Measurements from ENCODE around the gene PGAP3.

The PGAP3 gene

DNA sequence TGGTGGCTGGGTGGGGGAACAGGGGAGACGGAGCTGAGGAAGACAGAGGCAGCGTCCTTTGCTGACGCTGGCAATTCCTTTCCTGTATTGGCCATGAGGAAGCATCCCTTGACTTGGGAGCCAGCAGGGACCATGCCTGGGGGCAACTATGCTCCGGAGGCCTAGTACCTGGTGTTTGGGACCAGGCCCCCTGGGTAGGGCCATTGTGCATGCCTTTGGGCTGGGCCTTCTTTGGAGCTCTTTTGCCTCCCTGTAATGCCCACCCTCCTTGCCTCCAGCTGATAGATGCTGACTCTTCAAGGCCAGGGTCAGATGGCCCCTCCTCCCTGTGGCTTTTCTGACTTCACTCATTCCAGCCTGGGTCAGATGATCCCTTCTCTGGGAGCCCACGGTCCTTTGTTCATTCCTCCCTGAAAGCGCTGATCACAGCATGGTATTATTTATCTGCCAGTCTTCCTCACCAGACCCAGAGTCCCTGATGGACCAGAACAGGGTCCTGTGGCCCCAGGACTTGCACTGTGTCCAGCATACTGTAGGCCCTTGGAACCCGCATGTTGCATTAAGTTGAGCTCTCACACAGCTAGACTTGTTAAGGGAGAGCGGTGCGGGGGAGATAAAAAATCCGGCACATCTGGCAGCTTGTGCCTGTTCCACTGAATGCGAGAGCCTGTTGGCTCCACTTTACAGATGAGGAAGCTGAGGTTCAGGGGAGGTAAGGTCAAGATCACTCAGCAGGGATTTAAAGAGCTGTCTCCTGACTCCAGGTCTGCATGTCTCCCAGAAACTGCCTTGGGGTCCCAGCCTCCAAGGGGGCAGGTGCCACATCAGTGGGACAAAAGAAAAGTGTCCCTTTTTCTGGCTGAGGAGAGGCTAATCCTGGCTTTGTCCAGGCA, 48.0 kb downstream of the PGAP3 start:
- DNase-seq (ENCODE audit: low read depth in 2 of 2) = no peak

DNA sequence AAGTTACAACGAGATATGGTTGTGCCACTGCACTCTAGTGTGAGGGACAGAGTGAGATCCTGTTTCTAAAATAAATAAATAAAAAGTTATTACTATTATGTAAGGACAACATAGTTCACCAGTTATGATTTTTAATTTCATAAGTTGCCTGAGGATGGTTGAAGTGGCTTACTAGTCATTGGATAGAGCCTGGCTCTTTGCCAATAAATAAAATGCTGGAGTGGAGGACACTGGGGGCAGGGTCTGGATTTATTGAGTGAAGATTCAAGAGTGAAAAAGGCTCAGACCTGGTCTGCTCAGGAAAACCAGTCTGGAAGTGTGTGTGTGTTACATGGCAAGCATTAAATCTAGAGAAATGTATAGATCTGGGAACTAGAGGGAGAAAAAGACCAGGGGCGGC, 48.8 kb downstream of the PGAP3 start:
- DNase-seq (ENCODE audit: low read depth in 2 of 2) = no peak

DNA sequence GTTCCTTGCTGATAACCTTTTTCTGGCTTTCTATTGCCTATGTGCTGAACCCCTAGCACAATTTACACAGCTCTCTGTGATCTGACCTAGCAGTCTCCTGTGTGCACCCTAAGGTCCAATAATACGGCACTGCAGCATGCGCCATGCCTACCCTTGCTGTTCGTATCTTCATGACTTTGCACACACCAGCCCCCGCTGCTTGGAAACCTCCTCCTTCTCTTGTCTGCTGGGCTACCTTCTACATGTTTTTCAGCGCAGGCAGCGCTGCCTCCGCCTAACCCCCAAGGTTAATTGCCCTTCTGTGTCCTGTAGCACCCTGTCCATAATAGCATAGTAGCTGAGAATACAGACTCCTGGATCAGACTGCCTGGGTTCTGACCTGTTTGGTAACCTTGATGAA, 49.5 kb downstream of the PGAP3 start:
- DNase-seq (ENCODE audit: low read depth in 2 of 2) = no peak

DNA sequence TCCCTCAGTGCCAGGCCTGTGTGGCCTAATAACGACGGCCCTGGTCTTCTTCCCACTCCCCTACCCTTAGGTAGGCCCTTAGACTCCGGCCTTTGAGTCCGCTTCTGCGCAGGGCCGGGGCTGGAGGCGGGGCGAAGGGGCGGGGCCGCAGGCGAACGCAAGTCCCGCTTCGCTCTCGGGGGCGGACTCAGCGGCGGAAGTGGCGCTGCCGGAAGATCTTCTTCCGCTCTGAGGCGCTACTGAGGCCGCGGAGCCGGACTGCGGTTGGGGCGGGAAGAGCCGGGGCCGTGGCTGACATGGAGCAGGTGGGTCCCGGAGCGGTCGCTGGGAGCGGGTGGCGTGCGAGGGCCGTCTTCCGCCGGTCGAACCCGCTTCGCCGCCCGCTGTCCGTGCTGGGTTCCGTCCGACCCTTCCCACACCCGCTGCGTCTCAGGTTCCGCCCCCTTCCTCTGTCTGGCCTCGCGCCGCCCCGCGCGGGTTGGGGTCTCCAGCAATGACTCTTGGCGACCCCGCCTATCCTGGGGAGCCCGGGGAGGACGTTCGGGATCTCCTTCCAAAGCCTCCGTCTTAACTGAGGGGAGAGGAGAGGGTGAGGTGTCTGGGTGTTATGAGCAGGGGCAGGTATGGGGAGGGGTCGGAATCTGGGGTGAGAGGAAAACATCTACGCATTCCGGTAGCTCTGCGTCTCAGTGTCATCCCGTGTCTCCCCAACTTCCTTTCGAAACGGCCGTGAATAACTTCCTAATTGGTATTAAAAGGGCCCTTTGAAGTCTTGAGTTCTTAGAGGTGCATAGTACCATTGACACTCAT, 50.7 kb downstream of the PGAP3 start, which contains the start of gene STARD3:
TSS of gene STARD3 (plus strand) at position 218 of the 810 bp plus-strand sequence. CDS start 16,388 bp downstream, outside the sequence.
- DNase-seq (ENCODE audit: low read depth in 2 of 2) = peak; percentile 72 to 89

DNA sequence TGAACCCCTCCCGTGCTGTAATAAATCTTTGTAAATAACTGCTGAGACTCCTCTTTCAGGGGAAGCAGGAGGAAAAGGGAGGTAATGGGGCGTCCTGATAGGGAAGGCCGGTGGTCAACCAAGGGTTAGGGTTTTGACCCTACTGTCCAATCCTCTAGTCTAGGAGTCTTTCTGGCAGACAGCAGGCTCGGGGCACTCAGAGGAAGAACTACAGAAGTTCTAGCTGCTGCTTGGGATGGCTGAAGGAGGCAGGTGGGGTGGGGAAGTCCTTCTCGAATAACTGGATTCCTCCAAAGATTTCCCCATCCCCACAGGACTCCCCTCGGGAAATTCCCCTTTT, 51.3 kb downstream of the PGAP3 start:
- no peak for DNase-seq (ENCODE audit: low read depth in 2 of 2)

DNA sequence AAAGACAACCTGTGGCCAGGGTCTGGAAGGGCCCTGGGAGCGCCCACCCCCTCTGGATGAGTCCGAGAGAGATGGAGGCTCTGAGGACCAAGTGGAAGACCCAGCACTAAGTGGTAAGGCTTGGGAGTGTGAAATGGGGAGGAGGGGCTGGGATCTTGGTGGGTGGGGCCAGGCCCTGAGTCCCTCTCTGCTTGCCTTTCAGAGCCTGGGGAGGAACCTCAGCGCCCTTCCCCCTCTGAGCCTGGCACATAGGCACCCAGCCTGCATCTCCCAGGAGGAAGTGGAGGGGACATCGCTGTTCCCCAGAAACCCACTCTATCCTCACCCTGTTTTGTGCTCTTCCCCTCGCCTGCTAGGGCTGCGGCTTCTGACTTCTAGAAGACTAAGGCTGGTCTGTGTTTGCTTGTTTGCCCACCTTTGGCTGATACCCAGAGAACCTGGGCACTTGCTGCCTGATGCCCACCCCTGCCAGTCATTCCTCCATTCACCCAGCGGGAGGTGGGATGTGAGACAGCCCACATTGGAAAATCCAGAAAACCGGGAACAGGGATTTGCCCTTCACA, 52.2 kb downstream of the PGAP3 start:
- DNase-seq (ENCODE audit: low read depth in 2 of 2) = no peak

DNA sequence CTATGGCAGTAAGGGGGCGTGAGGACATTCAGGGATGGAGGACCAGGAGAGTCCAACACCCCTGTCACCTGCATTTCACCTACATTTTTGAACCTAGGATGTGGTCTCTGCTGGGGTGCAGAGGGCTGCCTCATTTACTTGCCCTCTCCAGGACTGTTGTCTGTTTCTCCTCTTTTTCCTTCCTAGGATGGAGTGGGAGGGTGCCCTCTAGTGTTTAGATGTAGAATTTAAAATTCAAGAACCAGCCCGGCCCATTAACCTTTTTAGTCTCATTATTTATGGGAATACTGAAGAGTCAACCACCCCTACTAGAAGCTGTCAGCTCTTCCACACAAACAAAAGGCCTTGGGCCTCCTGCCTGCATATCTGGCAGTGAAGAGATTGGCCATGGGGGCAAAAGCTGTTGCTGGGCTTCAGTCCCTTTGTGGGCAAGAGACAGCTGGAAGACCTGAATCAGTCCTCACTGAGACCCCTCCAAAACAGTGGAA, 53.4 kb downstream of the PGAP3 start:
- DNase-seq (ENCODE audit: low read depth in 2 of 2) = no peak

DNA sequence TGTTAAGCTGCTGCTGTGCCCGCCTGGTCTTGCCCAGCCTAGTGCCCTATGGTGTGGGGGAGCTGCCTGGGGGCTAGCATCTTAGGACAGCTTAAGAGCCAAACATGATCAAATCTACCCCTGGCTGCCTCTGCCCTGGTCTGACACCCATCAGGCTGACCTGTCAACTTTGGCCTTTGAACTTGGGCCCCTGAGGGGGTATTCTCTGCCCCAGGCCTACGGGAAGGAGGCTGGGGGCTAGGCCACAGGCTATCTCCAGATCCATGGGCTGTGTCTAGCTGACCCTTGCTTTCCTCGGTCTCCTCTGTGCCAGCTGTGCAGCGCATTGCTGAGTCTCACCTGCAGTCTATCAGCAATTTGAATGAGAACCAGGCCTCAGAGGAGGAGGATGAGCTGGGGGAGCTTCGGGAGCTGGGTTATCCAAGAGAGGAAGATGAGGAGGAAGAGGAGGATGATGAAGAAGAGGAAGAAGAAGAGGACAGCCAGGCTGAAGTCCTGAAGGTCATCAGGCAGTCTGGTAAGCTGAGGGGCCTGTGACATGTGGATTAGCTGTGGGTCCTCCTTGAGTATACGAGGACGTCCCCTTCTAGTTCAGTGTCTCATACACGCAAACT, 54.2 kb downstream of the PGAP3 start:
- no peak for DNase-seq (ENCODE audit: low read depth in 2 of 2)

DNA sequence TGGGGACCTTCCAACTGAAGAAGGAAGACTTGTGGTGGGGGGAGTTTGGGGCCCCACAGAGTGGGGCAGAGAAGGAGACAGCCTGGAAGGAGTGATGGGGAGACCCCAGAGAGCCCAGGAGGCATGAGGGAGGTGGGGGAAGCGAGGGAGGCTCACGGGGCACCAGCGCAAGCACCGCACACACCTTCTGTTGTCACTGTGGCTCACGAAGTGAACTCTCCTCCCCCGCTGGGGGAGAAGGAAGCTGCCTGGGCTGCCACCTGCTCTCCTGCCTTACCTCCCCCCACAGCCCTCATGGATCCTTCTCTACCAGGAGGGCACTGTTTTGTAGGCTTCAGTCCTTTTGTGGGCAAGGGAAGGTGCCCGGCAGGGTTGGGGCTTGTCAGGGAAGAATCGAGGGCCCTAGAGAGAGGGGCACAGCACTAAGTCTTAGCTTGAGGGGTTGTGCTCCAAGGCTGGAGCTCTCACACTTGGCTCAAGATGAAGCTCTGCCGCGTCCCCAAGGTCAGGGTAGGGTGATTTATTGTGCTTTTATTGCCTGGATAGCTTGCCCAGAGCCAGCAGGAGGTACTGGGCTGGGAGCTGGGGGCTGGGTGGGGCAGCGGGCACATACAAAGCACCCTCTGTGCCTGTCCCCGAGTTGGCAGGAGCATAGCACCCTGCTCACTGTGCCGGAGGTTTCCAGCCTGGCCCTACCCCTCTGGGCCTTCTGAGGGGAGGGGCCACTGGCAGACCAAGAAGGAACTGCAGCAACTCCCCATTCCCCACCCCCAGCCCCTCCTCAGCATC, 55.5 kb downstream of the PGAP3 start:
- no peak for DNase-seq (ENCODE audit: low read depth in 2 of 2)

DNA sequence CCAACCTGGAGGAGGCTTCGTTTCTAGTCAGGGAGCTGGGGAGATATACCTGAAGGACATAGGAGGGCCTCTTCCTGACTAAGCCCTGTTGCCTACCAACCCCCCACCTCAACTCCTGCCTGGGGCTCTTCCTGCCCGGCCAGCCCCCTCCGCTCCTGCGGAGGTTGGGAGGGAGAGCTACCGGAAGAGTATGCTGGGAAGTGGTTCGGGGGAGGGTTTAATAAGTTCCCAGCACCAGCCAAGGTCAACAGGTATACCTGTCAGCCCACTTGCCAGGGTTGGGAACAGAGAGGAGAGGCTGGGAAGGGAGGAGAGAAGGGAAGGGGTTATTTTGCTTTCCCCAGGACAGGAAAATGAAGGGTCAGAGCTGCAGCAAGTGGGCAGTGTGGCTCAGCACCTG, 56.5 kb downstream of the PGAP3 start:
- DNase-seq (ENCODE audit: low read depth in 2 of 2) = no peak

DNA sequence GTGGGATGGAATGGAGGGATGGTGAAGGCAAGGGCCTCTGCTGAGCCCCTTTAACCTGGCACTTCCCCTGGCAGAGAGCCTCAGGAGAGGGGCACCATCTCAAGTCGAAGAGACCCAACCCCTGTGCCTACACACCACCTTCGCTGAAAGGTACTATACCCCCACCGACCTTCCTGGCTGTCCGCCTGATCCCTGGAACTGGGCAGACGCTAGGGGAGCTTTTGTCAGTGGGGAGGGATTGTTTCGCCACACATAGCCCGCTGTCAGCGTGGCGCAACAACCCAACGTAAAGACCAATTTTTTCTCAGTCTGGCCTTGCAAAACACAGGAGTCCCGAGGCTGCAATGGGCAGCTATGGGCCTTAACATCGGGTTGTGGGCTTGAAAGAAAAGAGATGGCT, 58.0 kb downstream of the PGAP3 start:
- no peak for DNase-seq (ENCODE audit: low read depth in 2 of 2)

DNA sequence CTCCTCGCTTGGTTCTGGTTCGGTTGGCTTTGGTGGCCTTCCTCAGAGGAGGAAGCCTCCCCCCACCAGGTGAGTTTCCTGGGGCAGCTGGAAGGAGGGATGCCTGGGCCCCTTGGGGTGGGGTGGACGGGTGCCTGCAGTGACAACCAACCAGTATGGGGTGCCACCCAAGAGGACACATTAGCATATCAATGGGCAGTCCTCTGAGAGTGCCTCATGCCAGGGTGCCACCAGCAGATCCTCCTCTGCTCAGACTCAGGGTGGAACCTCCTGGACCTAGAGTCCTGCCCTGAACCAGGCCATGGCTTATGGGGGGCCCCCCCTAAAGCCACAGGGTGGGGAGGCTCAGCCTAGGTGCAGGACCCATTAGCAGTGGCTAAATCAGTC, 58.4 kb downstream of the PGAP3 start:
- no peak for DNase-seq (ENCODE audit: low read depth in 2 of 2)

DNA sequence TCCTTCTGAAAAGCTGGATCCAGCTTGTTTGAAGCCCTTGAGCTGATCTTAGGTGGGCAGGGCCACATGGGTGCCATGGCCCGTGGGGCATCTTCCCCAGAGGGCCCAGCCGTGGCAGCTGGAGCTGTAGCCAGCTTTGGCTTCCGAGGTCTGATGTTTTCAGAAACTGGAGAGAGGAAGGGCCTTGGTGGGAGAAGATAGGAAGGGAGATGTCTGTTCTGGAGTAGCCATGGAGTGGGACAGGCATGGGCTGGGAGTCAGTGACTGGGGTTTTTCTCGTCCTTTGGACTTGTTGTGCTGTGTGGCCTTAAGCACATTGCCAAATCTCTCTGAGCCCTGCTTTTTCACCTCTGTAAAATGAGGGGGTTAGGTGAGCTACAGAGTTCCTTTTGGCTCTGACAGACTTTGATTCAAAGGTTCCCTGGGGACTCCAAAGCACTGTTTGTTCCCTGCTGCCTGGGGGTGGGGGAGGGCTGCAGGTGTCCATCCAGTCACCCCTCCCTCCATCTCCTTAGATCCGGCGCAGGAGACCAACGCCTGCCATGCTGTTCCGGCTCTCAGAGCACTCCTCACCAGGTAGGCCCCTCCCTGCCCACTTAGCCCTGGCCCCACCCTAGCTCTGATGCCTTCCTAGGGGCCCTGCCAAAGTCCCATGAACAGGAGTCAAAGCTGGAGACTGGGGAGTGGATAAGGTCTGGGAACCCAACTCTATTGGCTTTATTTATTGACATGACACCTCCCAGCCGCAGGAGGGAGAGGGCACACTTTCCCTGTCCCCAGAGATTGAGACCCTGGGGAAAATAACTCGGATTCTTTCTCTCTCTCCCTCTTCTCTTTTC, 59.0 kb downstream of the PGAP3 start:
- DNase-seq (ENCODE audit: low read depth in 2 of 2) = no peak

DNA sequence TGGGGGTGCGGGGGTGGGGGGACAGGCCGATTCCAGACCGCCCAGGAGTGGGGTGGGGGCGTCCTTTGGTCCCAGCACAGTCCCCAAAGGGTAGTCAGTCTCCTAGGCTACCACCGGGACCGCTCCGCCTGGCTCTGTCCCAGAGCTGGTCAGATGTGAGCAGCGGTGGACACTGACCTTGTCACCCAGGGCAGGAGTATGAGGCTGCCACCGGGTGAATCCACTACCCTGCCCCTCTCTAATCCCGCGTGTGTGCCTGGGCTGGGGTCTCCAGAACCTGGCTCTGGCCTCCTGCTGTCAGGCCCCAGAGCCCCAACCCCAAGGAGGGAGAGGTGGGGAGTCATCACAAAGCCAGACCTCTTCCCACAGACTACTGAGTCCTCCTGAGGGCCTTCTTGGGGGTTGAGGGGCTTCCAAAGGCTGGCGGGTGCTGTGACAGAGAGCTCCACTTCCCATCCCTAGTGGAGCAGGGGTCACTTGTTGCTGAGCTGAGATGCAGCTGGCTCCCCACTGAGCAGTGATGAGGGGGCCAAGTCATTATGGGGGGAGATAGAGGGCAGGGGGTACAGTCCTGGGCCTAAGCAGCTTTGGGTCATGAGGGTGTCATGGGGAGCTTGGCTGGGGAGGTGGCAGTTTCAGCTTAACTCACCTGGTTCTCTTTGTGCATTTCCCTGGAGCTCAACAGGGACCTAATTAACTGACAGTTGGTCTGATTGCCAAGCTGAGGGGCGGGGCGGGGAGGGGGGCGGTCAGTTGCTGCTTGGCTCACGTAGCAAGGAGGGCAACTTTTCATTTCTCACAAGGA, 59.9 kb downstream of the PGAP3 start:
- no peak for DNase-seq (ENCODE audit: low read depth in 2 of 2)

DNA sequence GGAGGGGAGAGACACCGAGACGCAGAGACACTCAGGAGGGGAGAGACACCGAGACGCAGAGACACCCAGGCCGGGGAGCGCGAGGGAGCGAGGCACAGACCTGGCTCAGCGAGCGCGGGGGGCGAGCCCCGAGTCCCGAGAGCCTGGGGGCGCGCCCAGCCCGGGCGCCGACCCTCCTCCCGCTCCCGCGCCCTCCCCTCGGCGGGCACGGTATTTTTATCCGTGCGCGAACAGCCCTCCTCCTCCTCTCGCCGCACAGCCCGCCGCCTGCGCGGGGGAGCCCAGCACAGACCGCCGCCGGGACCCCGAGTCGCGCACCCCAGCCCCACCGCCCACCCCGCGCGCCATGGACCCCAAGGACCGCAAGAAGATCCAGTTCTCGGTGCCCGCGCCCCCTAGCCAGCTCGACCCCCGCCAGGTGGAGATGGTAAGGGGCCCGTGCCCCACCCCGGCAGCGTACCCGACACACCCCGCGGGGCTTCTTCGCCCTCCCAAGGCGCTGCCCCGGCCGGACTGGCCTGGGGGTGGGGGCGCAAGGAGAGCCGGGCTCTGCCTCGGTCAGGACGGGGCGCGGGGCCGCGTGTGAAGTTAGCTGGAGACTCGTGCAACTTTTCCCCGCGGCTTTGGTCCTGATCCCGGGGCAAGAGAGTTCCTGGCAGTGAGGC, 60.7 kb downstream of the PGAP3 start:
- DNase-seq (ENCODE audit: low read depth in 2 of 2) = no peak

DNA sequence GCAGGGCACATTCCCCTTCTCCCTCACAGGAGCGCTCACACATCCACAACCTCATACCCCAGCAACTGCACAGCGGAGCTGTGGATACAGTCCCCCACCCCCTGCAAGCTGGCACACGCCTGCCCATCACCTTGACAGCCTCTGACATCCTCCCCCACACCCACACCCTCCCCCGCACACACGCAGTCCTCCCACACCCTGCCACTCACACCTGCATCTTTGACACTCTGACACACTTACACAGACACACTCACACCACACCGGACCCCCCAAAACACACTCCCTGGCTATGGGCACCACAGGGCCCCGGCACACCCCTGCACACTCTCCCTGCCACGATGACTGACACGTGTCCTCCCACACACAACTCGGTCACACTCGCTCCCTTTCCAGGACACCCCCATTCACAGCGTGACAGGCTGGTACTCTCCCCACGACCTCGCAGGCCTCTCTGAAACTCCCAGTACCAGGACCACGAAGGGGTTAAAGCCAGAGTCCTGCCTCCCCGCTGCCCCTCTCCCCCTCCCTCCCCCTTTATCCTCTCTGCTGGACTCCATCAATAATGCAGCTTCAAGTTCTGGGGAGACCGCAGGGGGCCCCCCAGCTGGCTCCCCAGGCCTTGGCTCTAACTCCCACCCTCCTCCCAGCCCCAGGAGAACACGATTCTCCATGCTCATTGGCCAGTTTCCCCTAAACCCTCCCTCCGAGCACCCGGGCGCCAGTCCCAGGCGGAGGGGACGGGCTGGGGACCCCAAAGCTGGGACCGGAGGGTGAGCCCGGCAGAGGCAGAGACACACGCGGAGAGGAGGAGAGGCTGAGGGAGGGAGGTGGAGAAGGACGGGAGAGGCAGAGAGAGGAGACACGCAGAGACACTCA, 61.4 kb downstream of the PGAP3 start, which contains the start of gene PPP1R1B:
TSS of gene PPP1R1B (plus strand) at position 782 of the 876 bp plus-strand sequence. CDS start 441 bp downstream, outside the sequence.
- DNase-seq (ENCODE audit: low read depth in 2 of 2) = no peak

DNA sequence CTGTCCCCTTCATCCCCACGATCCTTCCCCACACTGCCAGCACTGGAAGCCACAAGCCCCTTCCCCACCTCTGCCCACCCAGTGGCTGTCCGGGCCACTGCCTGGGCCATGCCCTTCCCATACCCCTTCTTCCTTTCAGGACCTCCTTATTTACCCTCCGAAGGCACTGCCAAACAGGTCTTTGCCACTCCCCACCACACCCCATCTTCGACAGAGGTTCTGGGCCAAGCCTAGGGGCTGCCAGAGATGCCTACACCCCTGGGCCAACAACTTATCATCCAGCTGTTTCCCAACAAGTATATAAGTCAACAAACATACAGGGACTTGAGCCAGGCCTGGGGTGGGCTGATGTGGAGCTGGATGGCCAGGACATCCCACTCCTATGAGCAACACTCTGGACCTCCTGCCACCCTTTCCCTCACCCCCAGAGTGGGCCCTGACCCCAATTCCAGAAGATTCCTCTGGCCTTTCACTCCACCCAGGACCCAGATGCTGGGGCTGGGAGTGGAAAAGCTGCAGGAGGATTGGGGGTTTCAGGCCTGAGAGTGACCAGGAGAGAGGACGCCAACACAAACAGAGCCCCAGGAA, 62.6 kb downstream of the PGAP3 start:
- DNase-seq (ENCODE audit: low read depth in 2 of 2) = no peak

Data from stimulated activated CD4-positive, alpha-beta T cell treated with anti-CD3 and anti-CD28 coated beads, Interleukin-15, amount 100 ng/mL, for 48 hours (primary cell).